Immature natural killer cell (primary cell): Measurements from ENCODE around the gene ATG9A. TPM values are rescaled to one million over a fixed set of nuclear protein-coding genes. Genes with fewer than 3 reads are reported as not detected.

ENCODE experiments used
- DNase-seq, 3 donors: peaks; one replicate each; pipeline ENCODE4 v3.0.0; 2022; ENCODE audit warnings: mixed read lengths in 1 of 3
- H3K27ac Mint-ChIP-seq, 6 donors: one replicate each; pipeline ENCODE4 v1.8.0; 2020; ENCODE audit warnings: mixed read lengths in 6 of 6, mild to moderate bottlenecking in 5 of 6, inconsistent platforms in 4 of 6, moderate library complexity in 3 of 6
- H3K27me3 Mint-ChIP-seq, 3 donors: one replicate each; pipeline ENCODE4 v1.8.0; 2020 to 2021; ENCODE audit warnings: low read depth in 3 of 3, mild to moderate bottlenecking in 3 of 3, mixed read lengths in 3 of 3, moderate library complexity in 3 of 3, inconsistent platforms in 1 of 3
- H3K36me3 Mint-ChIP-seq, 3 donors: one replicate each; pipeline ENCODE4 v1.8.0; 2020; ENCODE audit warnings: mixed read lengths in 3 of 3, inconsistent platforms in 2 of 3, mild to moderate bottlenecking in 2 of 3
- H3K4me1 Mint-ChIP-seq, 2 donors: one replicate each; pipeline ENCODE4 v1.8.0; 2020; ENCODE audit warnings: inconsistent platforms in 2 of 2, mild to moderate bottlenecking in 2 of 2, mixed read lengths in 2 of 2, moderate library complexity in 1 of 2
- H3K4me3 Mint-ChIP-seq, 5 donors: one replicate each; pipeline ENCODE4 v1.8.0; 2020; ENCODE audit warnings: mild to moderate bottlenecking in 5 of 5, mixed read lengths in 5 of 5, inconsistent platforms in 3 of 5, moderate library complexity in 3 of 5
- H3K9me3 Mint-ChIP-seq, 6 donors: one replicate each; pipeline ENCODE4 v1.8.0; 2020; ENCODE audit warnings: mild to moderate bottlenecking in 6 of 6, mixed read lengths in 6 of 6, inconsistent platforms in 4 of 6, moderate library complexity in 3 of 6
- polyA plus RNA-seq, 3 donors: library from polyadenylated mRNA; unstranded; fragments of 300-500 nt; fragmentation: Illumina TruSeq; gene quantifications; one replicate each; pipeline ENCODE4 v1.2.3, GENCODE V29; 2021

Gene ATG9A, protein sequence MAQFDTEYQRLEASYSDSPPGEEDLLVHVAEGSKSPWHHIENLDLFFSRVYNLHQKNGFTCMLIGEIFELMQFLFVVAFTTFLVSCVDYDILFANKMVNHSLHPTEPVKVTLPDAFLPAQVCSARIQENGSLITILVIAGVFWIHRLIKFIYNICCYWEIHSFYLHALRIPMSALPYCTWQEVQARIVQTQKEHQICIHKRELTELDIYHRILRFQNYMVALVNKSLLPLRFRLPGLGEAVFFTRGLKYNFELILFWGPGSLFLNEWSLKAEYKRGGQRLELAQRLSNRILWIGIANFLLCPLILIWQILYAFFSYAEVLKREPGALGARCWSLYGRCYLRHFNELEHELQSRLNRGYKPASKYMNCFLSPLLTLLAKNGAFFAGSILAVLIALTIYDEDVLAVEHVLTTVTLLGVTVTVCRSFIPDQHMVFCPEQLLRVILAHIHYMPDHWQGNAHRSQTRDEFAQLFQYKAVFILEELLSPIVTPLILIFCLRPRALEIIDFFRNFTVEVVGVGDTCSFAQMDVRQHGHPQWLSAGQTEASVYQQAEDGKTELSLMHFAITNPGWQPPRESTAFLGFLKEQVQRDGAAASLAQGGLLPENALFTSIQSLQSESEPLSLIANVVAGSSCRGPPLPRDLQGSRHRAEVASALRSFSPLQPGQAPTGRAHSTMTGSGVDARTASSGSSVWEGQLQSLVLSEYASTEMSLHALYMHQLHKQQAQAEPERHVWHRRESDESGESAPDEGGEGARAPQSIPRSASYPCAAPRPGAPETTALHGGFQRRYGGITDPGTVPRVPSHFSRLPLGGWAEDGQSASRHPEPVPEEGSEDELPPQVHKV
- 10 to 100 TPM in 2 of 3 donors, 1 to 10 TPM in 1; 8.6 to 31.9 (median 14.8) TPM for polyA plus RNA-seq

DNA sequence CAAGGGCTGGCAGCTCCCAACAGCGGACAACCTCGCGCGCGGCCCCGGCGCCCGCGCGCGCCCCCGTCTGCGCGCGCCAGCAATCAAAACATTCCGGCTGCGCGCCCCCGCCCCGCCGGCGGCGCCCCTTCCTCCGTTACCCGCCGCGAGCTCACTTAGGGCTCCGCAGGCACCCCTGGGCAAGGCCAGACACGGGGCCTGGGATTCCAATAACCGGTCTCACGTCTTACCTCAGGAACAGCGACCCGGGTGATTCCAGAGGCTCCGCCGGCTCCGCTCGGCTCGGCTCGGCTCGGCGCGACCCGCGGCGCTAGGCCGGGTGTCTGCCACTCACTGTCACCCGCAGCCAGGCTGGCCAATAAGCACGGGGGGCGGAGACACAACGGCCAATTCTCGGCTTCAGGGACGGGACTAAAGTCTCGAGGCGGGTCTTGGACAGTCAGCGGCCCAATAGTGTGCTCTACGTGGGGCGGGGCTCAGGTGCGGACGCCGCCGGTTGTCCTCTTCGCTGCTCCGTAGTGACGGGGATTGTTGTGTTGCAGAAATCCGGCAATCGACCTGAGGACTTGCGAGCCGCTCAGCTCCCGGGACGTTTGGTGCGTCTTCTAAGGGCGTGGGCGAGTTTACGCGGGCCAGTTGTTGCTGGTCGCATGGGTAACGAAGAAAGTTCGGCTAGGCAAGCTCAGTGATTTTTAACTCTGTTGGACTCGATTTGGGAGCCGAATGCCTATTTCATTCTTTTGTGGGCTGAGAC is at the start of gene ATG9A, which contains the start of gene ANKZF1:
Gene ATG9A (minus strand): TSS at position 332 of the 754 bp plus-strand sequence. CDS start 1,612 bp downstream, outside the sequence.
Gene ANKZF1 (plus strand): TSS at position 502 of the 754 bp plus-strand sequence. CDS start 452 bp downstream, outside the sequence.
- peak; percentile 98 for DNase-seq
- Mint-ChIP-seq H3K27me3 (peaks cover 4 to 8% (median 6%) of the 10 kb centered on the region in 3 donors), H3K4me3 (peak within 1 kb of the TSS; percentile 91 to 98 (median 96)), H3K27ac (peak within 1 kb of the TSS; percentile 92 to 98 (median 96)), H3K9me3 (no peaks in the 10 kb centered on the region), H3K36me3 (peaks cover 26 to 42% (median 28%) of the 10 kb centered on the region in 3 donors), H3K4me1 (peaks cover 50 to 69% of the 10 kb centered on the region in 2 donors)

GRCh38 chr2:219278655-219279150 is 49.3 kb upstream of the ATG9A start:
- peaks cover 34 to 52% of the 10 kb centered on the region in 2 donors for H3K4me1 Mint-ChIP-seq
- H3K9me3 Mint-ChIP-seq = no peaks in the 10 kb centered on the region
- DNase-seq = no peak
- H3K27ac Mint-ChIP-seq = peak overlapping the region; percentile 99 to 100 (median 99)
- peaks cover 21 to 30% (median 27%) of the 10 kb centered on the region in 3 donors for H3K27me3 Mint-ChIP-seq
- H3K4me3 Mint-ChIP-seq = peak overlapping the region; percentile 88 to 93 (median 92)
- H3K36me3 Mint-ChIP-seq = peaks cover 0 to 24% (median 7%) of the 10 kb centered on the region in 3 donors

- Mint-ChIP-seq H3K27me3 (peaks cover 21 to 30% (median 25%) of the 10 kb centered on the region in 3 donors), H3K36me3 (peaks cover 0 to 18% (median 3%) of the 10 kb centered on the region in 3 donors), H3K4me1 (peaks cover 34 to 49% of the 10 kb centered on the region in 2 donors), H3K4me3 (peak overlapping the region; percentile 88 to 93 (median 92)), H3K9me3 (no peaks in the 10 kb centered on the region), H3K27ac (peak overlapping the region; percentile 99 to 100 (median 99))
- DNase-seq = peak; percentile 75 to 78 (median 77)
These were observed 48.5 kb upstream of the ATG9A start for GRCh38 chr2:219277703-219278654.

GRCh38 chr2:219274361-219274921 is 45.0 kb upstream of the ATG9A start:
- no peaks in the 10 kb centered on the region for H3K36me3 Mint-ChIP-seq

DNA sequence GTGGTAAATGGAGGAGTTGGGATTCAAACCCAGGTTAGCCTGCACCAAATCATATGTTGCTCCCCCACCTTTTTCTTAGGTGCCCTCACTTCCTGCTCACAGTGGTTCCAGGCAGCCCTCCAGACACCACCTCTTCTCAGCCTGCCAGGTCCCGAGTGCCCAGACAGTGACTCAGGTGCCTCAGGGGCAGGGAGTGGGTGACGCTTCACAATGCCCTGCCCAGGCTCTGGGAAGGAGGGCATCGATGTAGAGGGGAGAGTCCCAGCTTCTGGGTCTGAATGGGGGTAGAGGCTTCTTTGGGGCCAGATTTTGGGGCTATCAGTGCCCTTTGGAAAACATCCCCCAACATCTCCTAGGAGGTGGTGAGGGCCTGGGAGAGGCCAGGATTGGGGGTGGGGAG is 44.5 kb upstream of the ATG9A start:
- no peak overlapping the region for H3K27ac Mint-ChIP-seq
- no peaks in the 10 kb centered on the region for H3K9me3 Mint-ChIP-seq
- H3K36me3 Mint-ChIP-seq = no peaks in the 10 kb centered on the region
- H3K27me3 Mint-ChIP-seq = peaks cover 12 to 17% (median 14%) of the 10 kb centered on the region in 3 donors
- peaks cover 17 to 18% of the 10 kb centered on the region in 2 donors for H3K4me1 Mint-ChIP-seq
- H3K4me3 Mint-ChIP-seq = no peak overlapping the region
- DNase-seq = no peak

More at GRCh38 chr2:219274361-219274921, 45.0 kb upstream of the ATG9A start:
- Mint-ChIP-seq H3K27me3 (peaks cover 14 to 19% (median 19%) of the 10 kb centered on the region in 3 donors), H3K9me3 (no peaks in the 10 kb centered on the region), H3K4me3 (no peak overlapping the region), H3K27ac (no peak overlapping the region), H3K4me1 (peaks cover 18 to 21% of the 10 kb centered on the region in 2 donors)
- DNase-seq = no peak

DNA sequence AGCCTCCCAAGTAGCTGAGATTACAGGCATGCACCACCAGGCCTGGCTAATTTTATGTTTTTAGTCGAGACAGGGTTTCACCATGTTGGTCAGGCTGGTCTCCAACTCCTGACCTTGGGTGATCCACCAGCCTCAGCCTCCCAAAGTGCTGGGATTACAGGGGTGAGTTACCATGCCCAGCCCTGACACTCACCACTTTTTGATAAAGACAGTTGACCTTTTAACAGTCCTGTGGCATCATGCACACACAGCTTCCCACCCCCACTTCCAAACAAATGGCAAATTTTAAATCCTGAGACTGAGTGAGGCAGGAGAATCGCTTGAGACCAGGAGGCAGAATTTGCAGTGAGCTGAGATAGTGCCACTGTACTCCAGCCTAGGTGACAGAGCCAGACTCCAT is 43.6 kb upstream of the ATG9A start:
- no peak for DNase-seq
- no peak overlapping the region for H3K27ac Mint-ChIP-seq
- no peaks in the 10 kb centered on the region for H3K36me3 Mint-ChIP-seq
- peaks cover 4 to 7% (median 7%) of the 10 kb centered on the region in 3 donors for H3K27me3 Mint-ChIP-seq
- H3K9me3 Mint-ChIP-seq = no peaks in the 10 kb centered on the region
- H3K4me1 Mint-ChIP-seq = peaks cover 7 to 9% of the 10 kb centered on the region in 2 donors
- no peak overlapping the region for H3K4me3 Mint-ChIP-seq

DNA sequence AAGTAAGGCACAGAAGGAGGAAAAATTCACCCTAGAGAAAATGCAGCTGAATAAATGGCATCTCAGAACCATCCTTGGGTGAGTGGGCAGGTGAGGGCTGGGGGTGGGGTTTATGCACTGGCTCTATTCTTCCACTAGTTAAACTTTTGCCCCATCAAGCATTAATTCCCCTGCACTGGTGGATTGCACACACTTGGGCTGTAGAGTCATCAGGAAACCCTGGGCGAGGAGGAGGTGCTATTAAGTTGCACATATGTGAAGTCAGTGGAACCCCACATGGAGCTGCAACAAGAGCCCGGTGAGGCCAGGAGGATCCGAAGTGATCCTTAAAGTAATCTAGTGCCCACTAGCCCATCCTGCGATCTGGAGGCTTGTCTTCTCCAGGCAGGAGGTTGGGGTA is 42.9 kb upstream of the ATG9A start:
- no peaks in the 10 kb centered on the region for H3K9me3 Mint-ChIP-seq
- no peaks in the 10 kb centered on the region for H3K36me3 Mint-ChIP-seq
- H3K27ac Mint-ChIP-seq = peak overlapping the region in 1 of 6 donors; percentile 45
- peaks cover 0 to 2% (median 1%) of the 10 kb centered on the region in 3 donors for H3K27me3 Mint-ChIP-seq
- peaks cover 1 to 3% of the 10 kb centered on the region in 2 donors for H3K4me1 Mint-ChIP-seq
- H3K4me3 Mint-ChIP-seq = no peak overlapping the region
- DNase-seq = no peak

- no peak for DNase-seq
- H3K4me3 Mint-ChIP-seq = no peak overlapping the region
- no peak overlapping the region for H3K27ac Mint-ChIP-seq
- no peaks in the 10 kb centered on the region for H3K4me1 Mint-ChIP-seq
- peaks cover 0 to 2% (median 0%) of the 10 kb centered on the region in 3 donors for H3K27me3 Mint-ChIP-seq
- no peaks in the 10 kb centered on the region for H3K36me3 Mint-ChIP-seq
- H3K9me3 Mint-ChIP-seq = no peaks in the 10 kb centered on the region
These were observed 41.6 kb upstream of the ATG9A start for GRCh38 chr2:219271021-219271420.

DNA sequence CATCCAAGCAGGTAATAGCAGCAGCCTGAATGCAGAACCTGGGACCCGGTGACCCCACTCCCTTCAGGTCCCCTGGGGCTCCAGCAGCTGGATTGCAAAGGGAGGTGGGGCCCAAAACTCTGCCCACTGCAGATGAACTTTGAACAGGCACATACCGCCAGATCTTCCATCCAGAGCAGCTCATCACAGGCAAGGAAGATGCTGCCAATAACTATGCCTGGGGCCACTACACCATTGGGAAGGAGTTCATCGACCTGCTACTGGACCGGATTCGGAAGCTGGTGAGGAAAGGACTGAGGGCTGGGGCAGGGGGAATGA is 40.6 kb upstream of the ATG9A start:
- DNase-seq = no peak
- H3K4me1 Mint-ChIP-seq = no peaks in the 10 kb centered on the region
- H3K4me3 Mint-ChIP-seq = no peak overlapping the region
- no peaks in the 10 kb centered on the region for H3K36me3 Mint-ChIP-seq
- no peaks in the 10 kb centered on the region for H3K9me3 Mint-ChIP-seq
- peak overlapping the region in 1 of 6 donors; percentile 61 for H3K27ac Mint-ChIP-seq
- peaks cover 0 to 2% (median 0%) of the 10 kb centered on the region in 3 donors for H3K27me3 Mint-ChIP-seq

DNA sequence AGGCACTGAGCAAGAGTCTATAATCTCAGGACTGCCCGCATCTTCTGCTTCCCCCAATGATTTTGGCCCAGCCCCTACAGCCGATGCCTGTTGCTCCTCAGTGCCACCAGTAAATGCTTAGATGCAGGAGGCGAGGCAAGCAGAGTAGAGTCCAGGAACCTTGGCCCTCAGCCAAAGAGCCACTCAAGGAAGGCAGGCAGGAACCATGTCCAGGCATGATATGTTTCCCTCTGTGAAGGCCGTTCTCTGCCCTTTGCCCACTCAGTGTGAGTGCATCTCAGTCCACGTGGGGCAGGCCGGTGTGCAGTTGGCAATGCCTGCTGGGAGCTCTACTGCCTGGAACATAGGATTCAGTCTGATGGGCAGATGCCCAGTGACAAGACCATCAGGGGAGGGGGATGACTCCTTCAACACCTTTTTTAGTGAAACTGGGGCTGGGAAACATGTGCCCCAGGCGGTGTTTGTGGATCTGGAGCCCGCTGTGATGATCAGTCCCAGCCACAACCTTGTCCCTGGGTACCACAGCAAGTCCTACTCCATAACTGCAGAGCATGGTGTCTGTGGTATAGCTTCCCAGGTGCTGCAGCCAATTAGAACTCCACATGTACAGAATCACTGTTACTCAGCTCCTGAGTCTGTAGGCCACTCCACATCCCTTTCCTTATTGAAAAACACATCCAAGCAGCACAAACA is 40.1 kb upstream of the ATG9A start:
- Mint-ChIP-seq H3K27ac (peak overlapping the region in 1 of 6 donors; percentile 61), H3K9me3 (no peaks in the 10 kb centered on the region), H3K4me3 (no peak overlapping the region)

GRCh38 chr2:219268294-219268693 is 38.9 kb upstream of the ATG9A start:
- DNase-seq = no peak
- no peaks in the 10 kb centered on the region for H3K36me3 Mint-ChIP-seq
- peaks cover 0 to 3% (median under 1%) of the 10 kb centered on the region in 3 donors for H3K27me3 Mint-ChIP-seq
- H3K27ac Mint-ChIP-seq = no peak overlapping the region
- no peaks in the 10 kb centered on the region for H3K4me1 Mint-ChIP-seq
- H3K4me3 Mint-ChIP-seq = no peak overlapping the region
- H3K9me3 Mint-ChIP-seq = no peaks in the 10 kb centered on the region

More for the DNA sequence above, 40.1 kb upstream of the ATG9A start:
- Mint-ChIP-seq H3K4me1 (no peaks in the 10 kb centered on the region), H3K36me3 (no peaks in the 10 kb centered on the region), H3K27me3 (peaks cover 0 to 3% (median 0%) of the 10 kb centered on the region in 3 donors)
- no peak for DNase-seq
